GM18511 (cell line): ENCODE measurements around the gene HOMER2.
"Not testable (repeated sequence)": the region's sequence is repeated elsewhere in the genome, so short reads cannot be mapped to it uniquely, and the experiment has no call there.

Source experiments
- ATAC-seq: cut with Tn5 transposase; IDR thresholded peaks from one replicate; pipeline ENCODE4 v1.9.1; 2021; ENCODE audit warnings: mild to moderate bottlenecking, moderate library complexity; ENCODE audit not compliant: unreplicated experiment

HOMER2 gene

GRCh38 chr15:82839136-82839535 lies 113.4 kb downstream of the HOMER2 start:
- ATAC-seq: no peak

- no peak for ATAC-seq
Measured at GRCh38 chr15:82838096-82838735, 114.3 kb downstream of the HOMER2 start.

- no peak for ATAC-seq
Measured at GRCh38 chr15:82835391-82835917, 117.1 kb downstream of the HOMER2 start.

- no peak for ATAC-seq
Measured at GRCh38 chr15:82833362-82833682, 119.2 kb downstream of the HOMER2 start.

- peak; percentile 93 for ATAC-seq
Measured at GRCh38 chr15:82832601-82833361, 119.7 kb downstream of the HOMER2 start.

- ATAC-seq: no peak
Measured at GRCh38 chr15:82831894-82832600, 120.5 kb downstream of the HOMER2 start.

- ATAC-seq: no peak
Measured at GRCh38 chr15:82830427-82831173, 121.9 kb downstream of the HOMER2 start.

GRCh38 chr15:82829234-82829633 lies 123.3 kb downstream of the HOMER2 start:
- no peak for ATAC-seq

- no peak for ATAC-seq
Measured at GRCh38 chr15:82828075-82828474, 124.4 kb downstream of the HOMER2 start.

- no peak for ATAC-seq
Measured at GRCh38 chr15:82823049-82823448, 129.5 kb downstream of the HOMER2 start.

- not testable (repeated sequence) for ATAC-seq
Measured at GRCh38 chr15:82821851-82822250, 130.7 kb downstream of the HOMER2 start.

- ATAC-seq: not testable (repeated sequence)
Measured at GRCh38 chr15:82821396-82821795, 131.1 kb downstream of the HOMER2 start.

- ATAC-seq: no peak
Measured at GRCh38 chr15:82820128-82820527, 132.4 kb downstream of the HOMER2 start.

GRCh38 chr15:82812994-82813393 lies 139.5 kb downstream of the HOMER2 start:
- no peak for ATAC-seq

GRCh38 chr15:82810890-82811426 lies 141.6 kb downstream of the HOMER2 start:
- ATAC-seq: no peak

- peak; percentile 15 for ATAC-seq
Measured at GRCh38 chr15:82810061-82810889, 142.2 kb downstream of the HOMER2 start.

- peak; percentile 80 for ATAC-seq
Measured at GRCh38 chr15:82809308-82810060, 143.0 kb downstream of the HOMER2 start, which contains the start of gene WHAMM. TSS of gene WHAMM (plus strand) at chr15:82809628. CDS start at chr15:82809727, 99 bp downstream.

GRCh38 chr15:82808634-82809041 lies 143.9 kb downstream of the HOMER2 start:
- ATAC-seq: no peak
